Neural progenitor cell (in vitro differentiated cells): ENCODE measurements around the gene CAPN12.

Source experiments
- CTCF ChIP-seq: fragments of 200-600 bp; sonication (generic); IDR thresholded peaks from 2 replicates; pipeline ENCODE4 v1.5.1; 2017; ENCODE audit warnings: antibody characterized with exemption, mild to moderate bottlenecking
- EZH2 ChIP-seq: fragments of 200-600 bp; sonication (generic); IDR thresholded peaks from 2 replicates; pipeline ENCODE4 v1.6.1; 2017; ENCODE audit warnings: antibody characterized with exemption, mild to moderate bottlenecking, moderate library complexity
- EZH2phosphoT487 ChIP-seq: fragments of 200-600 bp; sonication (generic); IDR thresholded peaks from 2 replicates; pipeline ENCODE4 v1.6.1; 2017; ENCODE audit warnings: antibody characterized with exemption

- TF ChIP-seq CTCF: no peak
- TF ChIP-seq EZH2phosphoT487: no peak
- TF ChIP-seq EZH2: no peak
Measured at GRCh38 chr19:38707512-38708114, 36.7 kb downstream of the CAPN12 start.
